HCT116 (cell line): ENCODE measurements around the gene WASF2. TPM values are rescaled to one million over a fixed set of nuclear protein-coding genes. Genes with fewer than 3 reads are reported as not detected.
A peak's percentile ranks its signal among the peaks of the same experiment; 100 is the strongest.

Experiments
- ATAC-seq: fragments of 200-7000 bp; cut with Tn5 transposase; 2 replicates; pipeline ENCODE4 v1.9.1; 2020; ENCODE audit warnings: mild to moderate bottlenecking, moderate library complexity
- BruUV-seq: library from RNA; stranded (reverse); fragments of 400-500 nt; replicated peaks from 2 replicates; lab custom pipeline; 2021; lab: Mats Ljungman, UMichigan
- CTCF ChIA-PET: fragments of 300-600 bp; sonication (Branson Sonifier 250); formaldehyde crosslinking; loops from one replicate; lab custom pipeline; 2021; ENCODE audit warnings: antibody characterized with exemption; lab: Charles Lee
- POLR2A ChIA-PET: fragments of 300-600, 350-600 bp; sonication (Branson Sonifier 250); formaldehyde crosslinking; loops from one replicate; lab custom pipeline; 2021; ENCODE audit warnings: antibody characterized with exemption; lab: Charles Lee
- RAD21 ChIA-PET, 2 experiments: fragments of 300-600 bp; sonication (Branson Sonifier 250); formaldehyde crosslinking; loops; one replicate each; lab custom pipeline; 2023; ENCODE audit warnings: low total read pairs in 2 of 2; ENCODE audit not compliant: uncharacterized antibody in 2 of 2, unreplicated experiment in 2 of 2, low non-redundant PET in 1 of 2; lab: Charles Lee
- DNase-seq: peaks from one replicate; pipeline ENCODE4 v3.0.0-alpha.2; 2010; ENCODE audit warnings: low read depth, low spot score
- H2AFZ ChIP-seq: fragments of 200-600 bp; shearing (Covaris generic), sonication (generic); 2 replicates; pipeline ENCODE4 v1.6.1; 2017; ENCODE audit warnings: low read depth, mixed run types, mixed read lengths, antibody characterized with exemption, low read length; ENCODE audit not compliant: poor library complexity, severe bottlenecking
- H3K27ac ChIP-seq: 2 replicates; pipeline ENCODE4 v1.5.1; 2012; ENCODE audit warnings: low read depth, low read length
- H3K27me3 ChIP-seq: fragments of 200-600 bp; sonication (generic); 2 replicates; pipeline ENCODE4 v1.6.1; 2016; ENCODE audit warnings: mixed run types, low read length, mixed read lengths; ENCODE audit not compliant: insufficient read depth
- H3K36me3 ChIP-seq, 2 experiments: fragments of 200-500 bp in 1 of 2; fragments of 200-600 bp in 1 of 2; sonication (Bioruptor generic) in 1 of 2; sonication (generic) in 1 of 2; 2 replicates each; pipeline versions ENCODE4 v1.5.1 to v1.6.1; 2014 to 2016; ENCODE audit warnings: low read length in 2 of 2, inconsistent platforms in 1 of 2, mixed read lengths in 1 of 2, mixed run types in 1 of 2; ENCODE audit not compliant: insufficient read depth in 2 of 2, control insufficient read depth in 1 of 2
- H3K4me1 ChIP-seq, 2 experiments: fragments of 200-600 bp in 1 of 2; sonication (generic) in 1 of 2; 2 replicates each; pipeline versions ENCODE4 v1.5.1 to v1.6.1; 2012 to 2017; ENCODE audit warnings: low read length in 2 of 2, inconsistent platforms in 1 of 2, mild to moderate bottlenecking in 1 of 2, mixed read lengths in 1 of 2, mixed run types in 1 of 2, moderate library complexity in 1 of 2; ENCODE audit not compliant: insufficient read depth in 2 of 2, control insufficient read depth in 1 of 2
- H3K4me2 ChIP-seq: fragments of 200-600 bp; sonication (generic); 2 replicates; pipeline ENCODE4 v1.6.1; 2017; ENCODE audit warnings: mixed run types, low read length, mixed read lengths
- H3K4me3 ChIP-seq, 2 experiments: fragments of 200-600 bp in 1 of 2; sonication (generic) in 1 of 2; replicated peaks in 1 of 2; 2 replicates each; pipeline ENCODE4 v1.5.1; 2011 to 2016; ENCODE audit warnings: low read length in 2 of 2, control low read depth in 1 of 2, low read depth in 1 of 2, mild to moderate bottlenecking in 1 of 2, mixed read lengths in 1 of 2, mixed run types in 1 of 2
- H3K79me2 ChIP-seq: fragments of 200-600 bp; sonication (generic); 2 replicates; pipeline ENCODE4 v1.6.1; 2017; ENCODE audit warnings: mild to moderate bottlenecking, mixed run types, low read length, moderate library complexity, mixed read lengths; ENCODE audit not compliant: insufficient read depth
- H3K9ac ChIP-seq: fragments of 200-600 bp; sonication (generic); 2 replicates; pipeline ENCODE4 v1.6.1; 2016; ENCODE audit warnings: low read length, mixed read lengths
- H3K9me2 ChIP-seq: fragments of 200-600 bp; sonication (generic), shearing (Covaris generic); 2 replicates; pipeline ENCODE4 v1.6.1; 2017; ENCODE audit warnings: mixed run types, mild to moderate bottlenecking, moderate library complexity; ENCODE audit not compliant: insufficient read depth
- H3K9me3 ChIP-seq, 2 experiments: fragments of 200-500 bp in 1 of 2; fragments of 200-600 bp in 1 of 2; sonication (Bioruptor generic) in 1 of 2; sonication (generic) in 1 of 2; 2 replicates each; pipeline ENCODE4 v1.6.1; 2014 to 2017; ENCODE audit warnings: low read length in 2 of 2, mixed read lengths in 2 of 2, inconsistent platforms in 1 of 2, low read depth in 1 of 2, mild to moderate bottlenecking in 1 of 2, mixed run types in 1 of 2, moderate library complexity in 1 of 2; ENCODE audit not compliant: control insufficient read depth in 1 of 2, insufficient read depth in 1 of 2
- H4K20me1 ChIP-seq: fragments of 200-600 bp; sonication (generic), shearing (Covaris generic); 2 replicates; pipeline ENCODE4 v1.6.1; 2017; ENCODE audit warnings: mixed run types, mild to moderate bottlenecking, moderate library complexity; ENCODE audit not compliant: insufficient read depth
- ATF3 ChIP-seq: IDR thresholded peaks from 2 replicates; pipeline ENCODE4 v1.6.1; 2012
- CBX3 ChIP-seq: IDR thresholded peaks from 2 replicates; pipeline ENCODE4 v1.6.1; 2012; ENCODE audit warnings: low read depth
- CTCF ChIP-seq, 3 experiments: fragments of 200-600 bp in 1 of 3; sonication (generic) in 1 of 3; IDR thresholded peaks in 2 of 3; conservative IDR thresholded peaks in 1 of 3; 2 replicates each; pipeline ENCODE4 v1.5.1; 2012 to 2017; ENCODE audit warnings: low read depth in 2 of 3, low read length in 2 of 3, antibody characterized with exemption in 1 of 3, borderline replicate concordance in 1 of 3, control low read depth in 1 of 3, mild to moderate bottlenecking in 1 of 3, mixed read lengths in 1 of 3, mixed run types in 1 of 3, moderate library complexity in 1 of 3; ENCODE audit not compliant: insufficient read depth in 1 of 3
- EGR1 ChIP-seq: IDR thresholded peaks from 2 replicates; pipeline ENCODE4 v1.6.1; 2012; ENCODE audit warnings: low read depth
- ELF1 ChIP-seq: IDR thresholded peaks from 2 replicates; pipeline ENCODE4 v1.6.1; 2012; ENCODE audit warnings: low read depth, borderline replicate concordance
- EZH2phosphoT487 ChIP-seq: fragments of 200-600 bp; IDR thresholded peaks from 2 replicates; pipeline ENCODE4 v1.6.1; 2018; ENCODE audit warnings: antibody characterized with exemption, borderline replicate concordance
- FOSL1 ChIP-seq: IDR thresholded peaks from 2 replicates; pipeline ENCODE4 v1.6.1; 2012; ENCODE audit warnings: low read depth
- JUND ChIP-seq: IDR thresholded peaks from 2 replicates; pipeline ENCODE4 v1.6.1; 2012
- POLR2A ChIP-seq: IDR thresholded peaks from 2 replicates; pipeline ENCODE4 v1.7.0; 2011; ENCODE audit warnings: borderline replicate concordance; ENCODE audit not compliant: insufficient read depth, insufficient read length; ENCODE audit errors: extremely low read depth
- POLR2AphosphoS5 ChIP-seq: IDR thresholded peaks from 2 replicates; pipeline ENCODE4 v1.6.1; 2011; ENCODE audit warnings: mild to moderate bottlenecking, low read depth, low read length, moderate library complexity
- RAD21 ChIP-seq: IDR thresholded peaks from 2 replicates; pipeline ENCODE4 v1.6.1; 2012; ENCODE audit warnings: low read depth, mild to moderate bottlenecking
- SIN3A ChIP-seq: IDR thresholded peaks from 2 replicates; pipeline ENCODE4 v1.6.1; 2012; ENCODE audit warnings: low read depth
- SP1 ChIP-seq: IDR thresholded peaks from 2 replicates; pipeline ENCODE4 v1.6.1; 2012; ENCODE audit warnings: low read depth
- SRF ChIP-seq: IDR thresholded peaks from 2 replicates; pipeline ENCODE4 v1.6.1; 2012; ENCODE audit warnings: low read depth
- TCF7L2 ChIP-seq: IDR thresholded peaks from 2 replicates; pipeline ENCODE4 v1.7.0; 2011; ENCODE audit warnings: borderline replicate concordance, inconsistent platforms; ENCODE audit not compliant: insufficient read depth, insufficient read length; ENCODE audit errors: extremely low read depth
- ZFX ChIP-seq: fragments of 450-650 bp; IDR thresholded peaks from 2 replicates; pipeline ENCODE4 v1.6.1; 2017
- ZNF274 ChIP-seq: fragments of 200-500 bp; sonication (Bioruptor generic); IDR thresholded peaks from 2 replicates; pipeline ENCODE4 v1.6.1; 2014; ENCODE audit warnings: mild to moderate bottlenecking, low read depth, low read length, inconsistent platforms
- intact Hi-C: fragments of 100-400 bp; cut with micrococcal nuclease; formaldehyde crosslinking; loops from 2 replicates; pipeline ENCODE4 v1.10.0; 2022
- total RNA-seq: library from RNA; stranded (reverse); gene quantifications from one replicate; pipeline ENCODE4 v1.2.1, GENCODE V29; 2021; ENCODE audit not compliant: unreplicated experiment

Gene WASF2
- total RNA-seq, 1 experiment from 2014 or later = 111 TPM

DNA sequence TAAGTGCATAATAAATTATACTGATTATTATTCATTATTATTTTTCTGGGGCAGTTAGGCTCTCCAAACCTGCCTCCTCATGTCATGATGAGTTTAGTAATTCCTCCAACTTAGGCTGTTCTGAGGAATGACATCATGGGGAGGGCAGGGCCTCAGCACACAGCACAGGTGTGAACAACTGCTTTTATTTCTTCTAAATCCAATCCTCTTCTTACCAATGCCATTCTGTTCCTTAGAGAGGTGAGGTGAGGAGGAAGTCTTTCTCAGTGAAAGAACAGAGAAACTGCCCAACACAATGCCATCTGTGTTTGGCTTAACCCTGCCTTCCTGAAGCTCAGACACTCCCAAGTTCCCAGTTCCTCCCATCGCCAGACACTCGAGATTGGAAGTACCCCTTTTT is 45.4 kb upstream of the WASF2 start (continued):
- TF ChIP-seq EZH2phosphoT487 = no peak
- no peak for TF ChIP-seq RAD21
- no peak for TF ChIP-seq SIN3A
- TF ChIP-seq ZNF274 = no peak
- TF ChIP-seq ATF3 = no peak

GRCh38 chr1:27531959-27532685 is 42.2 kb upstream of the WASF2 start:
- Histone ChIP-seq H3K4me1 (peaks cover 27 to 58% of the 10 kb centered on the region in 2 experiments), H3K9me3 (no peaks in the 10 kb centered on the region), H3K9me2 (no peaks in the 10 kb centered on the region), H3K79me2 (peaks cover 5% of the 10 kb centered on the region; the same call in 1 of the 2 replicates), H3K4me2 (no peak overlapping the region), H3K36me3 (peaks cover 0 to 6% of the 10 kb centered on the region in 2 experiments; a peak in 1 of 4 replicates), H3K9ac (no peak overlapping the region), H4K20me1 (no peaks in the 10 kb centered on the region), H3K27ac (no peak overlapping the region), H3K27me3 (no peaks in the 10 kb centered on the region), H3K4me3 (no peak overlapping the region), H2AFZ (no peak overlapping the region)
- ChIA-PET CTCF (no interaction called here), RAD21 (no interaction called here), POLR2A (no interaction called here)
- DNase-seq (no peak), ATAC-seq (no peak)
- TF ChIP-seq JUND = no peak
- no TSS peak for BruUV-seq
- intact Hi-C loops = no loop called here

DNA sequence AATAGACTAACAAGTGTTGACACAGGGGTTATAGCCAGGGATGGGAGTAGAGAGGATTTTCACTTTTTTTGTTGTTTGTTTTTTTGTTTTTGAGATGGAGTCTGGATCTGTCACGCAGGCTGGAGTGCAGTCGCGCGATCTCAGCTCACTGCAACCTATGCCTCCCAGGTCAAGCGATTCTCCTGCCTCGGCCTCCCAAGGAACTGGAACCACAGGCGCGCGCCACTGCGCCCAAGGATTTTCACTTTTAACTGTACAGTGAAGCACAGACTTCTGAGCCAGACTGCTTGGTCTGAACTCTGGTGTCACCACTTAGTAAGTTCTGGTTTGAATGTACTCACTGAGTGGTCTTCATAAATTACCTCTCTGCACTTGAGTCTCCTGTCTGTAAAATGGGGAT is 40.2 kb upstream of the WASF2 start:
- H3K36me3 ChIP-seq = peaks cover 0 to under 1% of the 10 kb centered on the region in 2 experiments; a peak in 1 of 4 replicates
- no peaks in the 10 kb centered on the region for H3K27me3 ChIP-seq
- H3K9me3 ChIP-seq = no peaks in the 10 kb centered on the region
- ChIA-PET POLR2A (interaction anchor here (0.7 kb wide), 1 partner anchor 12 kb away, joined by 3 read pairs; no protein-coding TSS in a partner anchor), CTCF (interaction anchor here (0.9 to 1.3 kb wide), 3 partner anchors 10 to 114 kb away, joined by 3 to 4 read pairs (median 3); no protein-coding TSS in a partner anchor), RAD21 (no interaction called here)
- ATAC-seq (no peak), DNase-seq (no peak)
- H3K4me1 ChIP-seq = peaks cover 37 to 61% of the 10 kb centered on the region in 2 experiments
- peak overlapping the region; percentile 76; the same call in 1 of the 2 replicates for H3K9ac ChIP-seq
- H3K9me2 ChIP-seq = no peaks in the 10 kb centered on the region
- no peaks in the 10 kb centered on the region for H4K20me1 ChIP-seq
- no peaks in the 10 kb centered on the region for H3K79me2 ChIP-seq
- H3K4me3 ChIP-seq = no peak overlapping the region
- H3K4me2 ChIP-seq = no peak overlapping the region
- BruUV-seq = no TSS peak
- intact Hi-C loops = no loop called here
- no peak overlapping the region for H3K27ac ChIP-seq
- no peak overlapping the region for H2AFZ ChIP-seq
- TF ChIP-seq POLR2AphosphoS5 (no peak), EGR1 (no peak), JUND (no peak), ATF3 (no peak), SRF (no peak), ZNF274 (no peak), CTCF (IDR thresholded peaks at IDR 0.05 in 2 of 3, conservative IDR thresholded peaks at IDR 0.05 in 1 of 3; ENCODE audit: borderline replicate concordance in 1 of 3, insufficient read depth in 1 of 3, low read depth in 2 of 3, low read length in 2 of 3) (no peak), ZFX (no peak), CBX3 (no peak), SP1 (no peak), TCF7L2 (no peak), EZH2phosphoT487 (no peak), FOSL1 (no peak), POLR2A (no peak), RAD21 (no peak), ELF1 (no peak)
